Hematopoietic multipotent progenitor cell treated with erythropoietin and hydrocortisone succinate and interleukin-3 and kit ligand, for 17 days (in vitro differentiated cells): ENCODE data around the gene KCNG2.

ENCODE experiments used
- DNase-seq: peaks from one replicate; pipeline ENCODE4 v3.0.0-alpha.2; 2015; ENCODE audit warnings: low spot score

Gene KCNG2

DNA sequence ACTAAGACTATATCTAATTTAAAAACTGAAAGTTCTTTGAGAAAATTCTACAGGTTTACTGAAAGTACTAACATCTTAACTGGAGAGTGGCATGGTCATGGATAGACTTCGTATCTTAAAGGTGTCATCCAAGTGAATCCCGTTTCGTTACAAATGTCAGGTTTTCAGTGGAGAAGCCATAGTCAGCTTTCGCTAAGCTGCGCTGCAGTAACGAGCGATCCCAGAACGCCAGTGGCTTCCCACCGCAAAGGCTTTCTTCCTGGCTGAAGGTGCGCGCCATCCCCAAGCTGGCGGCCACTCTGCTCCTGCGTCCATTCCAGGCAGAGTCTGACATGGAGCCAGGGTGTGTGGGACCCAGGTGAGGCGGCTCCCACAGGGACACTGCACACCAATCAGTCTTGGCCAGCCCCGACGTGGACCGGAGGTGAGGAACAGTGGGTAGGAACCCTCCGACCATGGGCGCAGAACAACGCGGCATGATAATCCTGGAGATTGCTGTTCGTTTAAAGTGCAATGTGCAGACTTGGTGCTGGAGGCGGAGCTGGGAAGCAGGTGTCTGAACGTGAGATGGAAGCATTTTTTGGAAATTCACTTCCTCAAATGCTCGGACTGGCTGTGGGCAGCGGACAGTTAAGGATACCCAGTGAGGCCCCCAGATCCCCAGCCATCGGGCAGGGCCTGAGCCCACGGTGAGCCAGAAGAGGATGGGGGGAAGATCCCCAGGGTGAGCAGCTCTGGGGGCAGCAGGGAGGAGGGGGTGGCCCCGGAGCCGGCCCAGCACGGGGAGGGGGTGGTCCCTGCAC lies 27.8 kb upstream of the KCNG2 start:
- DNase-seq = no peak

DNA sequence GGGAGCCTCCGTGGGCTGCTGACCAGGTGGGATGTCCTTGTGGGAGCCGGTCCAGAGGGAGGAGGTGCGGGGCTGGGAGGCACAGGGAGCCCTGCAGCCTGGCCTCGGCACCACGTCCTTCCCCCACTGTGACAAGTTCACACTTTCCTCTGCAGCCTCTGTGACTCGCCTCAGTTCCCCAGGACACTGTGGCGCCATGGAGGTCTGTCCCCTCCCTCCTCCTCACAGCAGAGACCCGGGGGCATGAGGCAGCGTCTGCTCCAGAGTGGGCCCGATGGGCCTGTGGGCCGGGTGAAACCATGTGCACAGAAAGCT lies 27.3 kb upstream of the KCNG2 start:
- no peak for DNase-seq

DNA sequence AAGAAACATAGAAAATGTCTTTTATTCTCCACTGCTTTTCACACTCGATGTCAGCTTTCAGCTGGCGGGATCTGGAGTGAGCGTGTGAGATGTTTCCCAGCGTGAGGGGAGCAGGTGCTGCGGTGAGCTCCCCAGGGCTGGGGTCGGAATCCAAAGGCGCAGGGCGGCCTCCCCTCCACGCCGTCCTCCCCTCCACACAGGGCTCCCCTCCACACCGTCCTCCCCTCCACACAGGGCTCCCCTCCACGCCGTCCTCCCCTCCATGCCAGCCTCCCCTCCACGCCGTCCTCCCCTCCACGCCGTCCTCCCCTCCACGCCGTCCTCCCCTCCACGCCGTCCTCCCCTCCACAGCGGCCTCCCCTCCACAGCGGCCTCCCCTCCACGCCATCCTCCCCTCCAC lies 26.9 kb upstream of the KCNG2 start:
- no peak for DNase-seq

DNA sequence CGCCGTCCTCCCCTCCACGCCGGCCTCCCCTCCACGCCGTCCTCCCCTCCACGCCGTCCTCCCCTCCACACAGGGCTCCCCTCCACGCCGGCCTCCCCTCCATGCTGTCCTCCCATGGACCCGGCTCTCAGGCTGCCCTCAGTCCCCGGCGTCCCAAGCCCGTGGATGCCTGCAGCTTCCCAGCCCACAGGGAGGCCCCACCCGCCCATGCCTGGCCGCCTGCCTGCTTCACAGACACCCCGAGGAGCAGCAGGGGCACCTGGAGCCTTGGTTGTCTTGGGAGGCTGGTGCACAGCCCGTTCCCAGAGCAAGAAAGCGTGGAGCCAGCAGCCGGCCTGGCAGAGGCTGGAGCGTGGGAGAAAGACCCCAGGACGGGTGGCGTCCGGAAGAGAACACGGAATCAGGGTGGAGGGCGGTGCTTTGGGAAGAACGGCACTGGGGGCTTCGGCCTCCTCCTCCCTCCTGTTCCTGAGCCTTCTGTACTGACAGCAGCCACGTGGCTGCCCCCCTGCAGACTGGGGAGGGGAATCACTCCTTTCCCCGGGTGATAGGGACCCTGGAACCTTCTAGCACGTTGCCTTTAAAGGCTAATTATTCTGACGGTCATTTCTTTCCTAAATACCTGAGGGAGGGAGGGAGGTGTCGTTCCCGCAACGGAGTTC lies 26.2 kb upstream of the KCNG2 start:
- DNase-seq = no peak

DNA sequence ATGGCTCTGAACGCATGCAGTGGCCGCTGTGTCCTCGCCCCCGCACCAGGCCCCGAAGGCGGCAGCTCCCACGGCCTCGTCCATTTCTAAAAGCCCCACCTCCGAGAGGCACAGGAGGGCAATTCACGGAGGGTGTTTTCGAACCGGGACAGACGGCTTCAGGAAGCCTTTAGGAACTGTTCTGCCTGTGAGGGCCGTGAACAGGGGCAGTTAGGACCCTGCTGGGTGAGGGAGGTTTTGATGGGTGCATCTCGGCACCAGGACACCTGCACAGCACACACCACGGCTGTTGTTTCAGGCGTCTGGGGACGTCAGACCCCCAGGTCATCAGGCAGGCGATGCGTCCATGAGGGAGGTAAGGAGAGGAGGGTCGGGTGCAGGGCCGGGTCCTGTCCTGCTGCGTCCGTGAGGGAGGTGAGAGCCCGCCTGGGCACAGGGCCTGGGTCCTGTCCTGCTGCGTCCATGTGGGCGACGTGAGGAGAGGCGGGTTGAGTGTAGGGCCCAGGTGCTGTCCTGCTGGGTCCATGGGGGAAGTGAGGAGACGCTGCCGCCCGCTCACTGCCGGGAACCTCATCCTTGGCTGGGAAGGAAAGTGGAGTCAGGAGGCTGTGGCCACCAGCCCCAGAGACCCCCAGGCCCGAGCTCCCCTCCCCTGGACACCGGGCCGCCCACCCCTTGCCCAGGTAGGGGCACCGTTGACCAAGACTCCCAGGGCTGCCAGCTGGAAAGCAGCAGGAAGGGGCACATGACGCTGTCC lies 25.5 kb upstream of the KCNG2 start:
- DNase-seq = no peak

DNA sequence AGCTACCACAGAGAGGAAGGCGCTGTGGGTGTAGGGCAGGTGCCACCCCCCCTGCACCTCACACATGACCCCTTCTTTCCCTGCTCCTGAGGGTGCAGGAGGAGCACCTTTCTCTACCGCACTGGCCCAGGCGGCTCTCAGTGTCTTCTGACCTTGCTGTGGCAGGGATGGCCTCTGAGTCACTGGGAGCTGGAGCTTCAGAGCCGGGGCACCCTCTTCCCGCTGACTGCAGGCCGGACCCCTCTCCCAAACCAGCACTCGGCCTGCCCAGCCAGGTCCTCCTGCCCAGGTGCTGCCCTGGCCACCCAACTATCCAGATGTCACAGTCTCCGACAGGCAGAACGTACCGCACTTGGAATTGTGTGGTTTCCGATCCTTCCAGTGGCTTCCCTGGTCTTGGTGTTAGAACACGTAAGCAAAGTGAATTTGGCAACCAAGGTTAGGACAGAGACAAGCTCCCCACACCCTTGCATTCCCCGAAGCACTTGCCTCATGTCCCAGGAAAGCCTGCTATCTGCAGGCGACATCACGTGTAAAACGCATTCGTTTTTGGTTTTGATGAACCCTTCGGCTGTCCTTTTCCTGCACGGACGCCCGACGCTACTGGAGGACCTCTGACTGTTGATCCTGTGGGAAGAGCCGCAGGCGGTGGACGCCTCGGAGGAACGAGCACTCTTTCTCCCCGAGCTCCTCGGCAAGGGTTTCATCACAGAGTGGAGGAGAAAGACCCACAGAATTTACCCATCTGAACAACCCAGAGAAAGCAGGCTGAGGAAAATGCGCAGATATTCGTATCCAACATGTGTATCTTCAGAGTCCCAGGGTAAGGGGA lies 24.7 kb upstream of the KCNG2 start:
- DNase-seq = no peak

DNA sequence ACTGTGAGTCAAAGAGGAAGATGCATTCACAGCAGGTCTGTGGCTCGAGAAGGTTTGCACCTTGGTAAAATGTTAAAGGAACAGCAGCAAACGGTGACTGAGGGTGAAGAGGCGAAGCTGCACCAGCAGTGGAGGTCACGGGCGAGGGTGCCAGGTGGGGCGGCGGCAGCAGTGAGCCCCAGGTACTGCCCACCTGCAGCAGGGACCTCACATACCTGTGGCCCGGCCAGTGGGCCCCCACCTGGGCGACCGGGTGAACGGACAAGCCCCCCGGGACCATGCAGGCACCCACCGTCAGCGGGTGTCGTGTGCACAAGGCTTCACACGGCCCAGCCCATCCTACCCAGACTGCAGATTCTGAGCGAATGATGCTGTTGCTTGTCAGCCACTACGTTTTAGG lies 23.6 kb upstream of the KCNG2 start:
- no peak for DNase-seq

DNA sequence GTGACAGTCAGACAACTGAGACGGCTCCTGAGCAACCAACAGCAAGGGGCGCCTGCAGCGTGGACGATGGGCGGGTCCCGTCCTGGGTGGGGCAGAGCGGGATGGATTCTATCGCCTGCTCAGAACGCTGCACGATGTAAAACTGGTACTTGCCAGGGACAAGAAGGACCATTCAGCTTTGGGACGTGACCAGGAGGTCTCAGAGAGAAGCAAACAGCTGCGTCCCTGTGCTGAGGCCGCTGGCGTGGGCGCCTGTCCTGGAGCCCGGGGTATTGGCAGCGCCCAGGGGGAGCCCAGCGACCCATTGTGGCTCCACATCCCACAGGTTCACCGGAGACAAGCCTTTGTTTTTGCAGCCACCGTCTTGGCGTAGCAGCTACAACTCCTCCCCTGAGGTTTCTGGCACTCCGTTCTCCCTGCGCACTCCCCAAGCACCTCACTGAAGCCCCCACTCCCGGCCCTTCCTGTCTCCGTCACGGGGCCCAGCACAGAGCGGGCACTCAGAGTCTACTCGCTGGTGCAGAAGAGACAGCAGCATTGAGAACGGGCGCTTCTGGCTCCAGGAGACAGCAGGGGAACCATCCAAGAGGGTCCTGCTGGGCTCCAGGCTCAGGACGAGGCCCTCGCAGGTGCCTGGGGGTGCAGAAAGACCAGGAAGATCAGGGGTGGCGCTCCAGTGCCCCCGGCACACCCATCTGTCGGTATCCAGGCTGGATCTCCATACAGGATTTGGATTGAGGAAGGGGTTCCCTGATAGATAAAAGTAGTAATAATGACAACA lies 22.1 kb upstream of the KCNG2 start:
- no peak for DNase-seq

DNA sequence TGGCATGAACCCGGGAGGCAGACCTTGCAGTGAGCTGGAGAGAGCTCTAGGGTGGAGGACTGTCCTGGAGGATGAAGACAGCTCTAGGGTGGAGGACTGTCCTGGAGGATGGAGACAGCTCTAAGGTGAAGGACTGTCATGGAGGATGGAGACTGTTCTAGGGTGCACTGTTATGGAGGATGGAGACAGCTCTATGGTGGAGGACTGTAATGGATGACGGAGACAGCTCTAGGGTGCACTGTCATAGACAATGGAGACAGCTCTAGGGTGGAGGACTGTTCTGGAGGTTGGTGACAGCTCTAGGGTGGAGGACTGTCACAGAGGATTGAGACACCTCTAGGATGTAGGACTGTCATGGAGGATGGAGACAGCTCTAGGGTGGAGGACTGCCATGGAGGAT lies 21.1 kb upstream of the KCNG2 start:
- DNase-seq = no peak

DNA sequence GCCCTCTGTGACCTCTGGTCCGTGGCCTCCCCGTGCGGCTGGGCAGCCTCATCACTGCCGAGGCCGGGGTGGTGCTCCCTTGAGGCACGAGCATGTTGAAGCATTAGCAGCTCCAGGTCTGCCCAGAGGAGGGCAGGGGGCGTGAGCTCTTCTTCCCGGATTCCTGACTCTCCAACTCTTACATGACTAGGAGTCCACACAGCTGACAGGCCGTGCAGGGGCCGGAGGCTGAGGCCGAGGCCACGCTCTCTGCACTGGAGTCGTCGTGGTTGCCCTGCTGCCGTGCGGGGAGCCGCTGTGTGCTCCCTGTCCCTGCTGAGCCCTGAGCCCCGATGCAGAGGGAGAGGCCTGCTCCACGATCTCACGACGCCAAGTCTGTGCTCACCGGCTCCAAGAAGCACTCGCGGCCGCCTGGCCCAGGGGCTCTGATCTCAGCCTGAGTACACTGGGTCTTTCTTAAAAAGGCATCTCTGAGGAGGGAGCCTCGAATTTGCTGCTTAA lies 19.4 kb upstream of the KCNG2 start:
- DNase-seq = no peak

DNA sequence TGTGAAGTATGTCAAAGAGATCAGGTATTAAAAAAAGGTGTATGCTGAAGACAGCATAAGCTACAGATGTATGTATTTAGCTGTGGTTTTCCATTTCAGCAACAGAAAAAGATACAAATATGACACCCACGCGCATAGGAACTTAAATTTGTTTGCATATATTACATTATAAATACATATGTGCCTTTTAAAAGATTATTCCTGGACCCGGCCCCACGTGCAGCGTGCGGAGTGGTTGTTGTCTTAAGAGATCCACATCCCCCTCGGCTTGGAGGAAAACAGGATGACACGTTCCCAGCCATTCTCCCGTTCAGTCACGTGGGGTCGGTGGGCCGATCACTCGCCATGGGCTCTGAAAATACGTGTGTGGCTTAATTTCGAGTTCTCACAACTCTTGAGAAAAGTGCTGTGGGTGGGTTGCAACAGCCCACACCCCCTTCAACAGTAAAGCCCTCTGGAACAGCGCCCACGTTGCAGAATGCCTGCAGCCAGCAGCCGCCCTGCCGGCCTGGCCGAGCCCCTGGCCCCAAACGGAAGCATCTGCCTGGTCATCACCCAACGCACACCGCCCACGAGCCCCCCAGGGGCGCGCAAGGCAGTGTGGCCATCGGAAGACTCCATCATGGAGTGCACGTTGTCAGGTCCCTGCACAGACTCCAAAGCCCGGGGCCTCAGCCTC lies 18.6 kb upstream of the KCNG2 start:
- no peak for DNase-seq

DNA sequence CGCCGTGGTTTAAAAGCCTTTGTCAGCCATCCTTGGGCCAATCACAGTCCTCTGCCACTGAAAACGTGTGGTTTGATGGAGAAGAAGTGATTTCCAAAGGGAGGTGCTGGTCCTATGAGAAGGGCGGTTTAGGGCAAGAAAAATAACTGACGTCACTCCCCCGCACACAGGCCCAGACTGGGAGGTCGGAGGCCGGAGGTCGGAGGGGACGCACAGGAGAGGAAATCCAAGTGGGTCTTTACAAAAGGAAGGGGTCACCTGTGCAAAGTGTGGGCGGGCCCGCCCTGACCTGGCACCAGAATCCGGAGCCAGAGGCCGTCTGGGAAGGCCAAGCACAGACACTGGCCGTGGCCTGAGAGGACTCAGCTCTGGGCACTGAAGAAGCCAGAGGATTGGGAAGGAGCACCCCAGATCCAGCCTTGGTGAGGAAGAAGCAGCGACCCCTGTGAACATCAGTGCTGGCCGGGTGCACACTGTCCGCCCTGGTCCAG lies 18.0 kb upstream of the KCNG2 start:
- DNase-seq = no peak

DNA sequence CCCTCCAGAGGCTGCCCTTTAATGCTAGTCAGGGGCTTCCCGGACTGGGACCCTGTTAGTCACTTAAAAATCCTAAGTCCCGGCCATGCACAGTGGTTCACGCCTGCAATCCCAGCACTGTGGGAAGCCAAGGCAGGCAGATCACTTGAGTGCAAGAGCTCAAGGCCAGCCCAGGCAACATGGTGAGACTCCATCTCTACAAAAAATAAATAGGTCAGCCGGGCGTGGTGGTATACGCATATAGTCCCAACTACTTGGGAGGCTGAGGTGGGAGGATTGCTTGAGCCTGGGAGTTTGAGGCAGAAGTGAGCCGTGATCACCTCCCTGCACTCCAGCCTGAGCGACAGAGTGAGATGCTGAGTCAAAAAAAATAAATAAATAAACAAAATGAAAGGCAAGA lies 17.2 kb upstream of the KCNG2 start:
- no peak for DNase-seq

DNA sequence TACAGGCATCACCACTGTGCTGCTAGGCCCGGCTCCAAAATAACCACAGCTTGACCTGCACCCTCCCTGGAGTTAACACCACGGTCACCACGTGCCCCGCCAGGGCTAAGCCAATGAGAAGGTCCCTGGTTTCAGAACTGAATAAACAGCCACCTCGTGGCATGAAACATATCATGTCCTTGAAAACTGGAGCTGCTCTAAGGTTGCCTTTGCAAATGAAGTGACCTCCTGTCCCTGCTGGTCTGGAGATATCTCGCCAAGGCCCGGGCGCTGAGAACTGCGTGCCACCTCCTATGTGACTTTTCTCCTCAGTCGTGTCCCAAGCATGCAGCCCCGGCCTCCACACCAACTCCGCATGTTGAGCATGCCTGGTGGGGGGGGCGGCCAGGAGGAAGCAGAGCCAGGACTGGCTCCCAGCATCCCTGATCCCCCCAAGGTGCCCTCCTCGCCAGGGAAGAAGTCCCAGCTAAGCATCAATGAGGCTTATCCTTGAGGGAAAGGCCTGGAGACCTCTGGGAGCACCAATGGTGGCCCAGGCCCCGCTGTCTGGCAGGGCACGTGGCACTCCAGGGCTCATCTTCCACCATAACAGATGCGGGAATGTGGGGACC lies 16.3 kb upstream of the KCNG2 start:
- no peak for DNase-seq

DNA sequence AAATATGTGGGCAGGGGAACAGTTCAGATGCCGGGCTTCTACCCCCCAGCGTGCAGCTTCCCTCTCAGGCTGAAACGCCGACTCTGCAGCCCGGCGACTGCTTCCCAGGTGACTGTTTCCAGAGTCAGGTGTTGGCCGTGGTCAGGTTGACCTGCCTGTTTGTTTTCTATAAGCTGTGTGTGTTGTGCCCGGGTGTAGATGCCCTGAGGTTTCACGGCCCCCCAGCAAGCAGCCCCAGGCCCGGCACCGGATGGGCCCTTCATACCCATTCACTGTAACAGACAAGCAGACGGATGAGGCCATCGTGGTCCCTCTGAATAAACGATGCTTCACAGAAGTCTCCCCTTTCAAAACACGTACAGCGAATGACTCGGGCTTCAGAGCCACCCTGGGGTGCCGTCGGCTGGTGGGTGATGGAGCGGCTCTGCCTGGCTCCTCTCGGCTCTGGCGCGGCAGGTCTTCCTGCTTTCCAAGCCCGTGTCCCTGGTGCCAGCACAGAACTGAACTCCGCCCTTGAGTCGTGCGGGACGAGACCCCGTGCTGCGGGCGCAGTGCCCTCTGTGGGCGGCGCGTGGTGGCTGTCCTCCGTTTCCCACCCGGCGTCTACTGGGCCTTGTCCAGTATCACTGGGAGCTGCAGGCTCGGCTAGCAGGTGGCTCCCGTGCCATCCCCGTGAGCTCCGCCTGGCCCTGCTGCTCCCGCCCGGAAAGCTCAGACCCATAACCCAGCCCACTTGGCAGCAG lies 15.0 kb upstream of the KCNG2 start:
- no peak for DNase-seq

DNA sequence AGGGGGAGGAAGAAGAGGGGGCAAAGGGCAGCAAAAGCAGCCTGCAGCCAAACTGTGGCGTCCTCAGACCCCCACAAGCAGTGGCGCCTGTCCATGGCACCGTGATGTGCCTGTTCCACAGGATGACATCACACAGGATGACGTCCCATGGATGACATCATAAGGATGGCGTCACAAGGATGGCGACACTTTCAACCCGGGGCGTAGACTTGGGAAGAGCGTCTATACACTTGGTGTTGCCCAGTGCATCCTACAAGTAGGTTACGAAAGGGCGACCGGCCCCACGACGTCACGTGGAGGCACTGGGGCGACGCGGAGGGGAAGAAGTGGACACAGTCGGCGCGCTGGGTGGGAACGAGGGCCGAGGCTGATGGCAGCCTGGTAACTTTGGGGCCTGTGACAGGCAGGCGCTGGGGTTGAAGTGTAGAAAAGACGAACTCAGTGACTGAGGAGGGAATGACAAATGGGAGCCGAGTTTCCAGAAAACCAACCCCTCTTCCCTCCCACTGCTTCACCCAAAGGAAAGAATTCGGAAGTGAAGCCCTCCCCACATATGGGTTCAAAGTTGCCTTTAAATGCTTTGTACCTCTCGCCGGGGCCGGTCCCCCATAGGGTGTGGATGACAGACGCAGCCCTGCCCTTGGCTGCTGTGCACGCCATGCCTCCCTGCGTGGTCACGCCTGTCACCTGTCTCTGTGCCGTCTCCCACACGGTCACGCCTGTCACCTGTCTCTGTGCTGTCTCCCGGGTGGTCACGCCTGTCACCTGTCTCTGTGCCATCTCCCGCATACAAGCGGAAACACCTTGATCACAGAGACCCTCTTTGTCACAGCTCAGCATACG lies 13.4 kb upstream of the KCNG2 start:
- DNase-seq = no peak

DNA sequence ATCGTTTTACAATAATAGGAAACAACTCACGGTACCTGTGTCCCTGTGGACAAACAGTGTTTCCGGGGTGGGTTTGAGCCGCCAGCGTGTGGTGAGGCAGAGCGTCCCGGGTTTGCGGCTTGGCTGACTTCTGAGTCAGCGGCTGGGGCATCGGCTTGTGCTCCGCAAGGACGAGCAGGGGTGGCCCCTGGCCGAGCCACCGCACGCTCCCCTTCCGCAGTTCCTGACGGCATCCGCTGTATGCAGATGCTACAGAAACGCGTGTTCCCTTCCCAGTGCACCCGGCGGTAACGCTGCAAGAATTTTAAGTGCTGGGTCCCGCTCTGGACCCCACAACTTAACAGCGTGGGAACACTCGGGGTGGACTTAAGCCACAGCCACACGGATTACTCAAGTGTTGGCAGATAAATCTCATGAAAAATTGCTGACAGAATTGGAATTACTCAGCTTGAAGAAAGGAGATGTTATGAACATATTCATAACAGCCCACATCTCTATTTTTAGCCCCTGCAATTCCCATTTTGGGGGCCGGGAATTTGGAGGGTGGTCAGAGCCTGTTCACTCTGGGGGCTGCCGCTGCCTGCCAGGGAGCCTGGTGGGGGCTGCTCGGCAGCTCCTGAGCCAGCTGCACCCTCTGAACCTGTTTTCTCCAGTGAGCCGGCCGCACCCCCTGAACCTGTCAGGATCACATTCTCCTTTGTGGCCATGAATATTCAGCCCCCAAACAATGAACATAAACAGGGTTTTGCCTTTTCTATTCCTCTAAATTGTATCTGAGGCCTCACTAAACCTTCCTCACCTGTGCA lies 12.6 kb upstream of the KCNG2 start:
- no peak for DNase-seq

DNA sequence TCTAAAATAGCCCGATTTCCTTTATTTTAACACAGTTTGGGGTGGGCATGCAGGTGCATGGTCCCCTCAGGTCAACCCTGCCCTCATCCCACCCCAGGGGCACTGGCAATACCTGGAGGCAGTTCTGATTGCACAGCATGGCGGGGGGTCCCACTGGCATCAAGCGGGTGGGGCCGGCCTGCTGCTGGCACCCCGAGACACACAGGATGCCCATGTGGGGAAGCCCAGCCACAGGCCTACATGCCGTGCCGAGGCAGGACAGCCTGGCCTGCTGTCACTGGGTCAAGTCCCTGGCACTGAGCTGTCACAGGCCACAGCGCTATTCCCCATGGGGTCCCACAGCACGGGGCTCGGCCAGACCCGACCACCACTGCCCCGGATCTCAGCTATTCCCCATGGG lies 11.9 kb upstream of the KCNG2 start:
- no peak for DNase-seq
